GM19328 (cell line): Measurements from ENCODE around the gene CDH13.

Experiments used
- ATAC-seq: cut with Tn5 transposase; IDR thresholded peaks from one replicate; pipeline ENCODE4 v1.9.1; 2021; ENCODE audit warnings: mild to moderate bottlenecking, moderate library complexity; ENCODE audit not compliant: unreplicated experiment

The CDH13 gene

DNA sequence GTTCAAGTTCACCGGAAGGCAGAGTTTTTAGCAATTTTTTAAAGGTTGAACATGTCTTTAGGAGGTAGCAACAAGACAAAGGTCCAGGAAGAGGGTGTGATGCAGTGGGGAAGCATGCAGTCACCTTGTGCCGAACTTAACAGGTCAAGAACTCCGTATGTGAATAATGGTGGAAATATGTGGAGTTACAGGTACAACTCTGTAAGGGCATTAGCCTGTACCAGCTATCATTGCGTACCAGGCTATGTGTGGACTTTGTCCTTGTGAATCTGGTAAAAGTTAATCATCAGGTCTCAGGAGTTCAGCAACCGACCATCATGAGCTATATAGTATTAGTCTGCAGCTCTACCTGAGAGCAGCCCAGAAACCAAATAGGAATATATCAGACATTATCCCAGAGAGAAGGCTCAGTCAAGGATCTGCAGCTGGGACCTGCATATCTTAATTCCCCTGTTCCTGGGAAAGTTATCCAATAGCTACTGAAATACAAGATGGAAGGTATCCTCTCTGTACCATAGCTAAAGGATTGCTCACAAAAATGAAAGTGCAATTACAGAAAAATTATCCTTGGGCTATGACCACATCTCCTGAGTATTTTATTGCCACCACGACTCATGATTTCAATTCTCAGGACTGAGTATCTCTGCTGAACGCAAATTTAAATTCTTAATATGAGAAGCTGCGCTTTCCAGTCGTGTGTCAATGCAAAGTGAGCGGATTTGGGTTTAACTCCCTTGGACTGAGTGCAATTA is 469.3 kb downstream of the CDH13 start:
- no peak for ATAC-seq

GRCh38 chr16:83098536-83098935 is 471.8 kb downstream of the CDH13 start:
- no peak for ATAC-seq

DNA sequence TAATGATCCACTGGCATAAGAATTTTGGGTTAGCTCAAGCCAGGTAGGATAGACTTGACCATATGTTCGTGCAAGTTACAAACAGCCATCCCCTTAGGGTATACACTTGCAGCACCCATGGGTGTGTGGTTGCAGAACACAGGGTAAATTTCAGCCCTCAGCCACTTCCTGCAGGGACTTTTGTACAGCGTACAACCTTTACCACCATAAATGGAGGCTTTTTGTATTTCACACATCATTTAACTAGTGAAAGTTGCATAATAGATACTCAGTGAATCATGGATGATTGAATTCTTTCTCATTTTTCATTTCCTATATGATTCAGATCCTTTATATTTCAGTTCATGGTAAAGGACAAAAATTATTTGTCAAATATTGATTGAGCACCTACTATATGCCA is 473.9 kb downstream of the CDH13 start:
- no peak for ATAC-seq

GRCh38 chr16:83102336-83102735 is 475.6 kb downstream of the CDH13 start:
- ATAC-seq, result no peak

- ATAC-seq, result no peak
Measured at GRCh38 chr16:83105279-83106077, 478.7 kb downstream of the CDH13 start.

DNA sequence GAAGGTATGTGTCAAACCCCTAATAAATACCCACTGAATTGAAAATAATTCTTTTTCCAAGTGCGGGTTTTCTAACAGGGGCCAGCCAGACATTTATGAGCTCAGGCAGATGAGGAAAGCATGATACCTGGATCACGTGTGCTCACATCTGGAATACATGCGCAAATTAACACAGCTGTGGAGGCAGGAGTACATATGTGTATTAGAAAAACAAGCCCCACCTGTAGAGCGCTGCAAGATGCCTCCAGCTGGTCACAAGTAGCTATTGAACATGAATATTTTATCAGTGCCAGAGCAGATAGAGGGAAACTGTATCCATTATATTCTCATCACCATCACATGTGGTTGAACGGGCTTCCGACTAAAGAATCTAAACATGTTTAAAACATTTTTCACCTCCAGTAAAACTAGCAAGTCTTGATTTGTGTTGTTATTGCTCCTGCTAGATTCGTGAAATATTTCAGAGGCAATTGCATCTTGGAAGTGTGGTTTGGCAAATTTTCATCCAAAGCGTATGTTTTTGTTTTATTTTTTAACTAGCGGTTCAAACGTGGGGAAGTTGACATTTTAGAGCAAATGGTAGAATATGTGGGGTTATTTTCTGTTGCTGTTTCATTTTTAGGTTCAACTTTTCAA is 482.8 kb downstream of the CDH13 start:
- no peak for ATAC-seq

GRCh38 chr16:83110269-83110668 is 483.5 kb downstream of the CDH13 start:
- no peak for ATAC-seq

- ATAC-seq, result no peak
Measured at GRCh38 chr16:83113317-83113716, 486.5 kb downstream of the CDH13 start.

DNA sequence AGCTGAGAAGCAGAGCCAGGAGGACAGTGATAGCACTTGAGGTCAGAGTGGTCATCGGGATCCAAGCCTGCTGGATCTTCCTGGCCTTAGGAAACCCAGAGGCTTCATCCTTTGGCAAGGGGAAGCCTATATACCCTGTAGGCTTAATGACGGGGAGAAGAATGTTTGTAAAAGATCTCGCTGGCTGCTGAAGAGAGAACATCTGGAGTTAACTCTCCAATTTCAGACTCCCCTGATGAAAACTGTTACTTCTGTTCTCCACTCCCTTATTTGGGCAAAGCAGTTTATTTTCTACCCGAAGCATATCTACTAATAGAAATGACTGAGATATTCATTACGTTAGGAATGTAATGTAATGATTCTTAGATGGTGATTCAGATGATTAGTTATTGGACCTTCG is 487.0 kb downstream of the CDH13 start:
- ATAC-seq, result no peak

- no peak for ATAC-seq
Measured at GRCh38 chr16:83115491-83116232, 488.9 kb downstream of the CDH13 start.

DNA sequence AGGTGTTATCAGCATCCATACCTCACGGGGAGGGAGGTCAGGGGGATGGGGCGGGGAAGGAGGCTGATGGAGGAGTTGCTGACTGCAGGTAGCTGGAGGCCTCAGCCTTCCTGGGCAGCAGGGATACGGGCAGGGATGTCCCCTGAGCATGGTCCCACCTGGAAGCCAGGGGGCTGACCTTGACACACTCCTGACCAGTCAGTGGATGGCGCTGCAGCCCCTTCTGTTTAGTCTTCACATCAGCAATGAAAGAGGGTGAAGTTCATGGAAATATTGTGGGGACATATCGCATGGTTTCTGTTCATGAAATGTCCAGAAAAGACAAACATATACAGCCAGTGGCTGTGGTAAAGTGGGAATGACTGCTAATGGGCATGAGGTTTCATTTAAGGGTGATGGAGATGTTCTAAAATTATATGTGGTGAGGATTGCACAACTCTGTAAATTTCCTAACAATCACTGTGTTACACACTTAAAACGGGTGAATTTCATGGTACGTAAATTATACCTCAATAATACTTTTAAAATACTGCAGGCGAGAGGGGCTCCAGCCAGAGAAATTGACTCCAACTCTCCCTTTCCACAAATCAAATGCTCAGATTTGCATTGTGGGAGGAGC is 489.6 kb downstream of the CDH13 start:
- ATAC-seq, result no peak

- no peak for ATAC-seq
Measured at GRCh38 chr16:83117810-83118209, 491.0 kb downstream of the CDH13 start.

DNA sequence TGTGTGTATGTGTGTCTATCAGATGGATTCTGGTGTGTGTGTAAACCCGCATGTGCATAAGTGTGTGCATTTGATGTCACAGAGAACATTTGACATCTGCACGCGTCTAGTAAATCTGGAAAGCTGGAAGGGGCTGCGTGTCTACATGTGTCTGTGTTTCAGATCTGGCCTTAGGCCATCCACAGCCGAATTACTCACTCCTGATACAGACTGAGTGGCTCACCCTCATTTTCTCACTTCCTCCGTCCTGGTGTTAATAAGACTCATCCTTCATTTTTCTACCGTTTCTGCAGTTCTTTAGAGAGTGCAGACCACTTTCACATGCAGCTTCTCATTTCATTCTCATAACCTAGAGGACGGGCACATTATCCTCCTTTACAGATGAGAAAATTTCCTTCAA is 491.6 kb downstream of the CDH13 start:
- ATAC-seq, result no peak

DNA sequence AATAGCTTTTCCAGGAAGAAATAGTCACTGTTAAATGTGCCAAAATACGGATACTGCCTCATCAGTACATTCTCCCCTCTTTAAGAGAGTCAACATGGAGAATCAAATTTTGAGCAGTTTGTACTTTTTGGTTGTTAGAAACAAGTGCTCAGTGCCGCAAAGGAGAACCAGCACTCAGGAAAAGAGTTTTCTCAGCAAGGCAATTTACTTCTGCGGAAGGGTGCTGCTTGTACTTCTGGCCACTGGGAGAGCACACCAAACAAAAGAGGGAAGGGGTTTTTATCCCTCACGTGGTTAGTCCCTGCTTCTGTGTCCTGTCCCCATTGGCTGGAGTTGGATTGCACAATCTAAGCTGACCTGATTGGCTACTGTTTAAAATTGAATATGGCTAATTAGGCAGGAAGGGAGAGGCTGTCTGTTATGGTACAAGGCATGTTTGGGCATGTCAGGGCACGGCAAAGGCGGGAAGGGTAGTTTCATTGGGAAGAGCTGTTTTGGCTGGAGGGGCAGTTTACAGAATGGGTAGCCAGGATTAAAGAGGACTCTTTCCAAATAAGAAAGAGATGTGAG is 499.3 kb downstream of the CDH13 start:
- ATAC-seq, result no peak

DNA sequence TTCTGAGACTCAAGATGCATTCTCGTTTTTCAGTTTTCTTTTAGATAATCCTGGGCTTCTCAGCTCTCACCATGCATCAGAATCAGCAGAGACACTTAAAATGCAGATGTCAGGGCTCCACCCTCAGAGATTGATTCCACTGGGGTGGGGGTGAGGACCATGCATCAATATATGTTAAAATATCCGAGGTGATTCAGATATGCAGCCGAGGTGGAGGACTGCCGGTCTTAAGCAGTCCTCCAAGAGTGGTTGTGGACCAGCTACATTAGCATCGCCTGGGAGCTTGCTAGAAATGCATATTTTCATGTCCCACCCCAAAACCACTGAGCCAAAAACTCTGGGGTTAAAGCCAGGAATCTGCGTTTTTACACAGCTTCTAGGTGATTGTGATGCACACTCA is 501.3 kb downstream of the CDH13 start:
- no peak for ATAC-seq

GRCh38 chr16:83130039-83130438 is 503.3 kb downstream of the CDH13 start:
- ATAC-seq, result no peak

DNA sequence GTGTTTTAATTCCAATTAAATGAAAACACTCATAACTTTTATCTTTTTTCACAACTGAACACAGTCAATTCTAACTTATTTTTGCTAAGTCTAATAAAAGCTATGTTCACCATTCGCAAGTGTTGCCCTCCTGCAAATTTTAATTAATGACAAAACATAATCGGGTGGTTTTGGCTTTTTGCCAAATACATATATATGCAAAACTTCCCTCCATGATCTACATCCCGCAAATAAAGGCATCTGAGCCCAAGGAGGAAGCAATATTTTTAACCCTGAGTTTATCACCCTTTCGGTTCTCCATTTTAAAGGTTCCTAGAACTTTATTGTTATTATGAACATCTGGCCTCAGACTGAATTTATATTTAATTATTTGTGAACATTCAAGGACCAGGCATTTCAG is 507.9 kb downstream of the CDH13 start:
- ATAC-seq, result no peak

DNA sequence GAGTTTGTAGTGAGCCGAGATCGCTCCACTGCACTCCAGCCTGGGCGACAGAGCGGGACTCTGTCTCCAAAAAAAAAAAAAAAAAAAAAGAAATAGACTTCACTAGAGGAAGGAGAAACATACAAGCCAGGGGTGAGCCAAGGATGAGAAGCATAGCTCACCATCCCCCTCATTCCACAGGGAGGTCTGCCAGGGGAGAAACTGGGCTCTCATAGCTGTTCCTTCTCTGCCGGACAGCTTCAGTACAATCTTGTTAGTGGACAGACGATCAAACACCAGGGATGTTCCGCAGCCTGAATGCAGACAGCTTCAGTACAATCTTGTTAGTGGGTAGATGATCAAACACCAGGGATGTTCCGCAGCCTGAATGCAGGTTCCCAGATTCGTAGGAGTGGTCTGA is 509.6 kb downstream of the CDH13 start:
- ATAC-seq, result no peak

GRCh38 chr16:83136924-83137323 is 510.2 kb downstream of the CDH13 start:
- ATAC-seq, result no peak

DNA sequence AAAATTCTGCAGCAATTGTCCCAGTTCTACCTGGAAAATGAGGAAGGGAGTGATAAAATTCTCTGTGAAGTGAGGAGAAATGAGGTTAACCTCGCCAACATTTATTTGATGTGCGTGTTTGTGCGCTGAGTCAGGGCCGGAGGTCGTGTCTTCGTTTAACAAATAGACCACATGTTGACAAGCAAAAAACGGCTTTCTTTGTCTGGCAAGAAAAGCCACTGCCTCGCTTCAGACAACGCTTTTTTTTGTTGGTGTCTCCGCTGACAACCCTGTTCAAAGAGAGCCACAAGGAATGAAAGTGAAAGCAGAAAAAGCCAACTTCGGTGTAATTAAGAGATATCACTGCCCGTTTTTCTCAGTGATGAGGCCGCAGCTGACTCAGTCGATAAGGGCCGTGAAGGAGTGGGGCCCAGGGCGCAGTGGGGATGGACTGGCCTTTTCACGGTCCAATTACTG is 510.6 kb downstream of the CDH13 start:
- ATAC-seq, result no peak
